HG03565 (cell line): ENCODE results near the gene C11orf98.
A peak's percentile ranks its signal among the peaks of the same experiment; 100 is the strongest.
"Not testable (repeated sequence)": the region's sequence is repeated elsewhere in the genome, so short reads cannot be mapped to it uniquely, and the experiment has no call there.

ENCODE experiments used
- ATAC-seq: cut with Tn5 transposase; IDR thresholded peaks from one replicate; pipeline ENCODE4 v1.9.1; 2021; ENCODE audit warnings: mild to moderate bottlenecking, moderate library complexity; ENCODE audit not compliant: unreplicated experiment

C11orf98 gene

GRCh38 chr11:62654297-62654696 lies 10.7 kb downstream of the C11orf98 start:
- no peak for ATAC-seq

- ATAC-seq: no peak
Measured at GRCh38 chr11:62652161-62653006, 12.6 kb downstream of the C11orf98 start.

GRCh38 chr11:62650283-62650682 lies 14.7 kb downstream of the C11orf98 start:
- ATAC-seq: not testable (repeated sequence)

- ATAC-seq: no peak
Measured at GRCh38 chr11:62649486-62649885, 15.5 kb downstream of the C11orf98 start.

- ATAC-seq: no peak
Measured at GRCh38 chr11:62648967-62649364, 16.0 kb downstream of the C11orf98 start.

- ATAC-seq: no peak
Measured at GRCh38 chr11:62648185-62648966, 16.6 kb downstream of the C11orf98 start.

- ATAC-seq: no peak
Measured at GRCh38 chr11:62647609-62648005, 17.4 kb downstream of the C11orf98 start.

- no peak for ATAC-seq
Measured at GRCh38 chr11:62646825-62647608, 18.0 kb downstream of the C11orf98 start.

GRCh38 chr11:62645946-62646824 lies 18.8 kb downstream of the C11orf98 start, which contains the start of gene GANAB:
Gene GANAB (minus strand): TSS chr11:62646613. CDS start chr11:62646599, 14 bp downstream.
- peak; percentile 91 for ATAC-seq

- ATAC-seq: no peak
Measured at GRCh38 chr11:62645671-62645945, 19.4 kb downstream of the C11orf98 start.

GRCh38 chr11:62644220-62644619 lies 20.8 kb downstream of the C11orf98 start:
- no peak for ATAC-seq

GRCh38 chr11:62632492-62632891 lies 32.5 kb downstream of the C11orf98 start:
- ATAC-seq: no peak

GRCh38 chr11:62627713-62628112 lies 37.3 kb downstream of the C11orf98 start:
- ATAC-seq: no peak

GRCh38 chr11:62622476-62623089 lies 42.4 kb downstream of the C11orf98 start:
- ATAC-seq: no peak

GRCh38 chr11:62621567-62622470 lies 43.2 kb downstream of the C11orf98 start, which contains the start of gene B3GAT3:
Gene B3GAT3 (minus strand): TSS chr11:62621986. CDS start chr11:62621947, 39 bp downstream.
- ATAC-seq: peak; percentile 84

GRCh38 chr11:62621027-62621566 lies 43.9 kb downstream of the C11orf98 start:
- ATAC-seq: no peak

GRCh38 chr11:62616957-62617356 lies 48.1 kb downstream of the C11orf98 start:
- not testable (repeated sequence) for ATAC-seq

GRCh38 chr11:62615521-62615920 lies 49.5 kb downstream of the C11orf98 start:
- ATAC-seq: no peak
